Progenitor cell of endocrine pancreas (in vitro differentiated cells): ENCODE data around the gene SPRR2D. TPM values are rescaled to one million over a fixed set of nuclear protein-coding genes. Genes with fewer than 3 reads are reported as not detected.
"Not testable (repeated sequence)": the region's sequence is repeated elsewhere in the genome, so short reads cannot be mapped to it uniquely, and the experiment has no call there.

Experiments
- DNase-seq: peaks from one replicate; pipeline ENCODE4 v3.0.0; 2021; ENCODE audit warnings: low spot score; ENCODE audit not compliant: unreplicated experiment
- H3K27ac Mint-ChIP-seq: 2 replicates; pipeline ENCODE4 v1.8.0; 2021; ENCODE audit warnings: mild to moderate bottlenecking, moderate library complexity, mixed read lengths
- H3K27me3 Mint-ChIP-seq: 2 replicates; pipeline ENCODE4 v1.8.0; 2021; ENCODE audit warnings: mixed read lengths
- H3K36me3 Mint-ChIP-seq: 2 replicates; pipeline ENCODE4 v1.8.0; 2022; ENCODE audit warnings: mixed read lengths; ENCODE audit not compliant: insufficient read depth
- H3K4me1 Mint-ChIP-seq: 2 replicates; pipeline ENCODE4 v1.8.0; 2021; ENCODE audit warnings: low read depth, mixed read lengths
- H3K4me3 Mint-ChIP-seq: 2 replicates; pipeline ENCODE4 v1.8.0; 2021; ENCODE audit warnings: low read depth, mild to moderate bottlenecking, moderate library complexity, mixed read lengths
- H3K9me3 Mint-ChIP-seq: 2 replicates; pipeline ENCODE4 v1.8.0; 2021; ENCODE audit warnings: low read depth, mixed read lengths
- total RNA-seq: library from RNA; stranded (reverse); gene quantifications from 2 replicates; pipeline ENCODE4 v1.2.1, GENCODE V29; 2021
- TF ChIP-seq, protein P1 (sequence below): fragments of 200-600 bp; sonication (generic); IDR thresholded peaks from one replicate; pipeline ENCODE4 v1.5.0; 2021; ENCODE audit warnings: antibody characterized with exemption, mild to moderate bottlenecking; ENCODE audit not compliant: unreplicated experiment

SPRR2D gene
- total RNA-seq, 1 donor from 2014 or later: not detected

DNA sequence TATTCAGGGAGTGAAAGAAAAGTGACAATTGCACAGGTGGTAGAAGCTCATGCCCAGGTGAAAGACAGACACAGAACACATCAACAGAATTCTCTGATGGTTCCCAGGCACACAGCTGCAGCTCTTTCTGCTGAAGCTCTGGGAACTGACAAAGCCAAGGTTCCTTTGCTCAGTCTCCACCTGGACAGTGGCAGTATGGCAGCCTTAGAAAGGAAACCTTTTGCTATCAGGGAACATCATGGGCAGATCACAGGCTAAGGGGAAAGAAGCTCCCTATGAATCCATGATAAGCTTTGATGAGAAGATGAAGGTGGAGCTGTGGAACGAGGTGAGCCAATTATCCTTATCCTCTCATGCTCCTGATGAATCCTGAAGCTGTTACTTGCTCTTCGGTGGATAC, 29.3 kb upstream of the SPRR2D start:
- H3K27me3 Mint-ChIP-seq: peaks cover 12% of the 10 kb centered on the region
- H3K27ac Mint-ChIP-seq: no peak overlapping the region

DNA sequence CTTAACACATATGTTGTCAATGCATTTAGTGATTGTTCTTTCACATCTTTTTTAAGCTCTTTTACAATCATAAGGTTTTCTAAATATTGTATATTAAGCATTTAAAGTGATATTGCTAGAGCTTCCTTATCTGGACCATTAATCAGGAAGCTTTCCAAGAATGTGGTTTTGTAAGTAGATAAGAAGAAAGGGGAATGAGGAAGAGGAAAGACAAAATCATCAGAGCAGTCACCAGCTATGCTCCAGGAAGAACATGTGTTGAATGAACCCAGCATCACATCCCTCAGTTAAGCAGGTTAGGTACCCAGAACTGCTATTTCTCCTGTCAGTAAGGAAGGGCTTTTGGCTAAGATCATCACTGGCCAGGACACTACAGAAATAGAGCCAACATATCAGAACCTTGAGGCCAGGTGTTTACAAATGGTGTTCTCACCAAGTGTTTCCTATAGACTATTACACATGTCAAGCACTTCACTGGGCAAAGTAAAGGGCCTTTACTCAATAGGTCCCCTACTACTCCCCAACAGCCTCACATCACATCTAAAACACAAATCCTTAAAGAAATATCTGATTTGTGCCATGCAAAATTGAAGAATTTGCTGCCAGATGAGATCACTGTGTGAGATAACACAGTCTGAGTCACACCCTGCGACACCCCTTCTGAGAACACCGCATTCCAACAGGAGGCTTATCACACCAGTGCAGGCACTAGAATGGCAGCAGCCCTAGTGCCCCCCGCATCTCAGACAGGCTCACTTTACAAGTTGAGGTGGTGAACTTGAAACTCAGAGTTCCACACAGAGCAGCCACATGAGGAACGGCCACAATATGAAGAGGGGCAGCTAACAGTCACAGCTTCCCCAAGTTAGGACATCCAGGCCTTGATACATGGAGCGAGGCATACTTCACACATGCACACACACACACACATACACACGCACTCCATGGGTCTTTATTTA, 18.2 kb upstream of the SPRR2D start:
- Mint-ChIP-seq H3K4me1 (no peaks in the 10 kb centered on the region), H3K27me3 (peaks cover 9% of the 10 kb centered on the region), H3K36me3 (no peaks in the 10 kb centered on the region), H3K27ac (no peak overlapping the region), H3K4me3 (no peak overlapping the region), H3K9me3 (no peaks in the 10 kb centered on the region)
- DNase-seq: no peak
- TF ChIP-seq, protein P1, sequence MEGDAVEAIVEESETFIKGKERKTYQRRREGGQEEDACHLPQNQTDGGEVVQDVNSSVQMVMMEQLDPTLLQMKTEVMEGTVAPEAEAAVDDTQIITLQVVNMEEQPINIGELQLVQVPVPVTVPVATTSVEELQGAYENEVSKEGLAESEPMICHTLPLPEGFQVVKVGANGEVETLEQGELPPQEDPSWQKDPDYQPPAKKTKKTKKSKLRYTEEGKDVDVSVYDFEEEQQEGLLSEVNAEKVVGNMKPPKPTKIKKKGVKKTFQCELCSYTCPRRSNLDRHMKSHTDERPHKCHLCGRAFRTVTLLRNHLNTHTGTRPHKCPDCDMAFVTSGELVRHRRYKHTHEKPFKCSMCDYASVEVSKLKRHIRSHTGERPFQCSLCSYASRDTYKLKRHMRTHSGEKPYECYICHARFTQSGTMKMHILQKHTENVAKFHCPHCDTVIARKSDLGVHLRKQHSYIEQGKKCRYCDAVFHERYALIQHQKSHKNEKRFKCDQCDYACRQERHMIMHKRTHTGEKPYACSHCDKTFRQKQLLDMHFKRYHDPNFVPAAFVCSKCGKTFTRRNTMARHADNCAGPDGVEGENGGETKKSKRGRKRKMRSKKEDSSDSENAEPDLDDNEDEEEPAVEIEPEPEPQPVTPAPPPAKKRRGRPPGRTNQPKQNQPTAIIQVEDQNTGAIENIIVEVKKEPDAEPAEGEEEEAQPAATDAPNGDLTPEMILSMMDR: no peak

More for the DNA sequence above, 29.3 kb upstream of the SPRR2D start:
- Mint-ChIP-seq H3K9me3 (no peaks in the 10 kb centered on the region), H3K36me3 (no peaks in the 10 kb centered on the region), H3K4me3 (no peak overlapping the region), H3K4me1 (no peaks in the 10 kb centered on the region)
- DNase-seq: no peak
- TF ChIP-seq, protein P1: no peak

DNA sequence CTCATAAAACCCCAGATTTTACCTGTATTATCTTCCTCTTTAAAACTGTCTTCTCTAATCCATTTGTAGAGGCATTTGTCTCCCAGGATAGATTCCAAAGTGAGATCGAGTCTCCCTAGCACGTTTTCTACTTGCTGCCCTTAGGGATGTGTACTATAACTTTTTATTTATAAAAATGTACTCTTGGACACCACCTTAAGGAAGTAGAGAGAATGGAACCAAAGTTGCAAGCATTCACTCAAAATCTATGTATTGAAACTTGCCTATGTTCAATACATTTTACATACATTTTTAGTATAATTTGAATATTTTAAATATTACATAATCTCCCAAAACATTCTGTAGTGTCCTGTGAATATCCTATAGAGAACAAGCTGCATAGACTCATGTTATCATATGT, 17.2 kb upstream of the SPRR2D start:
- no peak overlapping the region for H3K4me3 Mint-ChIP-seq
- no peaks in the 10 kb centered on the region for H3K36me3 Mint-ChIP-seq
- no peak overlapping the region for H3K27ac Mint-ChIP-seq
- TF ChIP-seq, protein P1: no peak
- no peaks in the 10 kb centered on the region for H3K4me1 Mint-ChIP-seq
- DNase-seq: no peak
- H3K9me3 Mint-ChIP-seq: no peaks in the 10 kb centered on the region
- H3K27me3 Mint-ChIP-seq: peaks cover 9% of the 10 kb centered on the region

DNA sequence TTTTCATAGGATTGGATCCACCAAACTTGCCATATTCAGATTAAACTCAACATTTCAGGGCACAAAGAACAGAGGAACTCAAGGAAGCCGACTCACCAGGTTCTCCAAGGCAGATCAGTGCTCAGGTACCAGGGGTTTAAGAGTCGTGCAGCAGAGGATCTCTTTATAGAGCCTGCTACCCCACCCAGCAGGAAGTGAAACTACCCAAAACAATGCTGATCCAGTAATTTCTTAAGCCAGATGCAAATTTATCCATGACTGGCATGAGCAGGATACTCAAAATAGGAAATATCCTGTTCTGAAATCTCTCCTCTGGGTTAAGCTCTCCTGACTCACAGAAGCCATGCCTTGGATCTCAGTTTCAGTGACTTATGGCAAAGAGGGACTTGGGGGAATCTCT, 16.5 kb upstream of the SPRR2D start, which contains the start of gene SPRR2A:
TSS of gene SPRR2A (minus strand) at position 138 of the 400 bp plus-strand sequence. CDS start 777 bp downstream, outside the sequence.
- Mint-ChIP-seq H3K36me3 (no peaks in the 10 kb centered on the region), H3K9me3 (no peaks in the 10 kb centered on the region), H3K4me3 (no peak within 1 kb of the TSS), H3K27ac (no peak within 1 kb of the TSS), H3K4me1 (no peaks in the 10 kb centered on the region), H3K27me3 (peaks cover 9% of the 10 kb centered on the region)
- no peak for DNase-seq
- TF ChIP-seq, protein P1: no peak

DNA sequence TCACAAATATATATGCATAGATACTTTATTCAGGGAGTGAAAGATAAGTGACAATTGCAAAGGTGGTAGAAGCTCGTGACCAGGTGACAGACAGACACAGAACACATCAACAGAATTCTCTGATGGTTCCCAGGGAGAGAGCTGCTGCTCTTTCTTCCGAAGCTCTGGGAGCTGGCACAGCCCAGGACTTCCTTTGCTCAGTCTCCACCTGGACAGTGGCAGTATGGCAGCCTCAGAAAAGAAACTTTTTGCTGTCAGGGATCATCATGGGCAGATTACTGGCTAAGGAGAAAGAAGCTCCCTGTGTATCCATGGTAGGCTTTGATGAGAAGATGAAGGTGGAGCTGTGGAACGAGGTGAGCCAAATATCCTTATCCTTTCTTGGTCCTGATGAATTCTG, 15.2 kb upstream of the SPRR2D start:
- not testable (repeated sequence) for H3K9me3 Mint-ChIP-seq, H3K27me3 Mint-ChIP-seq, H3K4me1 Mint-ChIP-seq, H3K27ac Mint-ChIP-seq, DNase-seq, H3K4me3 Mint-ChIP-seq, H3K36me3 Mint-ChIP-seq
